ENCODE measurements around the gene APC.

The APC gene

DNA sequence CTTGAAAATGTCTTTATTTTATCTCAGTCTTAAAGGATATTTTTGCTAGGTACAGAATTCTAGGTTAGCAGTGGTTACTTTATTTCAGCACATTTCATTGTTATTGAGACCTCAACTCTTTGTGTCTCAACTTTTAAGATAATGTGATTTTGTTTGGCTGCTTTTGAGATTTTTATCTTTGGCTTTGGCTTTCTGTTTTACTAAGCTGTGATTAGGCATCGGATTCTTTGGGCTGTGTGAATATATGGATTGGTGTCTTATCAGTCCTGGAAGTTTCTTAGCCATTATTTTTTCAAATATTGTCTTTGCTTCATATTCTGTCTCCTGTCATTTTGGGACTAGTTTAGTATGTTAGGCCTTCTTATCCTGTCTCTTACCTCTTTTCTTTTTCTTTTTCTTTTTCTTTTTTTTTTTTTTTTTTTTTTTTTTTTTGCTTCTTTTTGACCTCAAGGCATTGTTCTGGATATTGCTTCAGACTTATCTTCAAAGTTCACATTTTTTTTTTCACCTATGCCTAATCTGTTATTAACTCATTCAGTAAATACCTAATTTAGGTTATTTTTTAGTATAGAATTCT is 20.1 kb upstream of the APC start:
- no peak for TF ChIP-seq POLR2AphosphoS5 (IDR thresholded peaks at IDR 0.05; ENCODE audit: low read depth)
- TF ChIP-seq, protein P1, sequence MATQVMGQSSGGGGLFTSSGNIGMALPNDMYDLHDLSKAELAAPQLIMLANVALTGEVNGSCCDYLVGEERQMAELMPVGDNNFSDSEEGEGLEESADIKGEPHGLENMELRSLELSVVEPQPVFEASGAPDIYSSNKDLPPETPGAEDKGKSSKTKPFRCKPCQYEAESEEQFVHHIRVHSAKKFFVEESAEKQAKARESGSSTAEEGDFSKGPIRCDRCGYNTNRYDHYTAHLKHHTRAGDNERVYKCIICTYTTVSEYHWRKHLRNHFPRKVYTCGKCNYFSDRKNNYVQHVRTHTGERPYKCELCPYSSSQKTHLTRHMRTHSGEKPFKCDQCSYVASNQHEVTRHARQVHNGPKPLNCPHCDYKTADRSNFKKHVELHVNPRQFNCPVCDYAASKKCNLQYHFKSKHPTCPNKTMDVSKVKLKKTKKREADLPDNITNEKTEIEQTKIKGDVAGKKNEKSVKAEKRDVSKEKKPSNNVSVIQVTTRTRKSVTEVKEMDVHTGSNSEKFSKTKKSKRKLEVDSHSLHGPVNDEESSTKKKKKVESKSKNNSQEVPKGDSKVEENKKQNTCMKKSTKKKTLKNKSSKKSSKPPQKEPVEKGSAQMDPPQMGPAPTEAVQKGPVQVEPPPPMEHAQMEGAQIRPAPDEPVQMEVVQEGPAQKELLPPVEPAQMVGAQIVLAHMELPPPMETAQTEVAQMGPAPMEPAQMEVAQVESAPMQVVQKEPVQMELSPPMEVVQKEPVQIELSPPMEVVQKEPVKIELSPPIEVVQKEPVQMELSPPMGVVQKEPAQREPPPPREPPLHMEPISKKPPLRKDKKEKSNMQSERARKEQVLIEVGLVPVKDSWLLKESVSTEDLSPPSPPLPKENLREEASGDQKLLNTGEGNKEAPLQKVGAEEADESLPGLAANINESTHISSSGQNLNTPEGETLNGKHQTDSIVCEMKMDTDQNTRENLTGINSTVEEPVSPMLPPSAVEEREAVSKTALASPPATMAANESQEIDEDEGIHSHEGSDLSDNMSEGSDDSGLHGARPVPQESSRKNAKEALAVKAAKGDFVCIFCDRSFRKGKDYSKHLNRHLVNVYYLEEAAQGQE (IDR thresholded peaks at IDR 0.05; ENCODE audit: insufficient replicate concordance, low read depth), result no peak
- no peak overlapping the region for H3K4me3 ChIP-seq (replicated peaks; ENCODE audit: insufficient read depth, low read length)
- no peak for DNase-seq (ENCODE audit: low read depth in 1 of 2, low spot score in 1 of 2)
- H3K27ac ChIP-seq (replicated peaks), result no peak overlapping the region
- no peaks in the 10 kb centered on the region for H3K27me3 ChIP-seq (ENCODE audit: insufficient read depth, poor library complexity, severe bottlenecking)

DNA sequence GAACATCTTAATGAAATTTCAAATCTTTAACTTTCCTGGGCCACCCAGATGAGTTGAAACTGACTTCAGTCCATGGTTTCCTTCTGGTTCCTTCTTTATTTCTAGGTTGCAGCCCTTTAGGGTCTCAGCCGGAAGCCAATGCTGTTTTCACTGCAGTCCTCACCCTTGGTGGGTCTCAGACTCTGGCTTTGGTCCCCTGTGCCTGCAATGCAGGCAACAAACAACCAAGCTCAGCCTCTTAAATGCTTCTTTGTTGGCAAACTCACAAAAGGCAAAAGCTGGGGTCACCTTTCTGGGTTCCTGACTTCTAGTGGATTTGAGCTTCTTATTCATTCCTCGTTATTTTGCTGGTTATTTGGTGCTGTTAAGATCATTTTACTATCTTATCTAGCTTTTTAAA is 19.3 kb upstream of the APC start:
- TF ChIP-seq SPI1 (IDR thresholded peaks at IDR 0.05; ENCODE audit: borderline replicate concordance, low read depth), result no peak
- TF ChIP-seq, protein P1 (IDR thresholded peaks at IDR 0.05; ENCODE audit: insufficient replicate concordance, low read depth), result no peak
- Histone ChIP-seq H3K27me3 (ENCODE audit: insufficient read depth, poor library complexity, severe bottlenecking) (no peaks in the 10 kb centered on the region), H3K4me3 (replicated peaks; ENCODE audit: insufficient read depth, low read length) (no peak overlapping the region), H3K27ac (replicated peaks) (no peak overlapping the region)
- no peak for DNase-seq (ENCODE audit: low read depth in 1 of 2, low spot score in 1 of 2)

DNA sequence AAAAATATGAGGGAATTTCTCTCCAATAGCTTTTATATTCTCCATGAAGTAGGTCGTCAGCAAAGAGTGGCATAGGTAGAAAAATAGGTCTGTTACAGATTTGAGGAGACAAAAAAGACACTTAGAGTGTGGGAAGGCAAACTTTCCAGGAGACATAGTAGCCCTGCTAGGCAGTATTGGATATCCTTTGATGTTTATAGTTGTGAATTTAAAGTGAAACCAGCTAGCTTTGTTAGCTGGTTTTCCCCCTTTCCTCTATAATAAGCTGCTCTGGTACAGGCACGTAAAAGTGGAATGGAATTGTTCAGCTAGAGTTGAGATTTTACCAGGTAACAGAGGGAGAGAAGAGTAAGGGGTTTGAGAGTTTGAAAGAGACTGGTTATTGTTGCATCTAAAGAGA is 17.1 kb upstream of the APC start:
- Histone ChIP-seq H3K27ac (replicated peaks) (no peak overlapping the region), H3K4me3 (replicated peaks; ENCODE audit: insufficient read depth, low read length) (no peak overlapping the region), H3K27me3 (ENCODE audit: insufficient read depth, poor library complexity, severe bottlenecking) (no peaks in the 10 kb centered on the region)
- DNase-seq (ENCODE audit: low read depth in 1 of 2, low spot score in 1 of 2), result no peak
- TF ChIP-seq GABPA (IDR thresholded peaks at IDR 0.05; ENCODE audit: low read depth) (no peak), SPI1 (IDR thresholded peaks at IDR 0.05; ENCODE audit: borderline replicate concordance, low read depth) (no peak), POLR2AphosphoS5 (IDR thresholded peaks at IDR 0.05; ENCODE audit: low read depth) (no peak)
- TF ChIP-seq, protein P2, sequence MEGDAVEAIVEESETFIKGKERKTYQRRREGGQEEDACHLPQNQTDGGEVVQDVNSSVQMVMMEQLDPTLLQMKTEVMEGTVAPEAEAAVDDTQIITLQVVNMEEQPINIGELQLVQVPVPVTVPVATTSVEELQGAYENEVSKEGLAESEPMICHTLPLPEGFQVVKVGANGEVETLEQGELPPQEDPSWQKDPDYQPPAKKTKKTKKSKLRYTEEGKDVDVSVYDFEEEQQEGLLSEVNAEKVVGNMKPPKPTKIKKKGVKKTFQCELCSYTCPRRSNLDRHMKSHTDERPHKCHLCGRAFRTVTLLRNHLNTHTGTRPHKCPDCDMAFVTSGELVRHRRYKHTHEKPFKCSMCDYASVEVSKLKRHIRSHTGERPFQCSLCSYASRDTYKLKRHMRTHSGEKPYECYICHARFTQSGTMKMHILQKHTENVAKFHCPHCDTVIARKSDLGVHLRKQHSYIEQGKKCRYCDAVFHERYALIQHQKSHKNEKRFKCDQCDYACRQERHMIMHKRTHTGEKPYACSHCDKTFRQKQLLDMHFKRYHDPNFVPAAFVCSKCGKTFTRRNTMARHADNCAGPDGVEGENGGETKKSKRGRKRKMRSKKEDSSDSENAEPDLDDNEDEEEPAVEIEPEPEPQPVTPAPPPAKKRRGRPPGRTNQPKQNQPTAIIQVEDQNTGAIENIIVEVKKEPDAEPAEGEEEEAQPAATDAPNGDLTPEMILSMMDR (IDR thresholded peaks at IDR 0.05; ENCODE audit: insufficient read depth, low read length), result no peak
- TF ChIP-seq, protein P1 (IDR thresholded peaks at IDR 0.05; ENCODE audit: insufficient replicate concordance, low read depth), result no peak

DNA sequence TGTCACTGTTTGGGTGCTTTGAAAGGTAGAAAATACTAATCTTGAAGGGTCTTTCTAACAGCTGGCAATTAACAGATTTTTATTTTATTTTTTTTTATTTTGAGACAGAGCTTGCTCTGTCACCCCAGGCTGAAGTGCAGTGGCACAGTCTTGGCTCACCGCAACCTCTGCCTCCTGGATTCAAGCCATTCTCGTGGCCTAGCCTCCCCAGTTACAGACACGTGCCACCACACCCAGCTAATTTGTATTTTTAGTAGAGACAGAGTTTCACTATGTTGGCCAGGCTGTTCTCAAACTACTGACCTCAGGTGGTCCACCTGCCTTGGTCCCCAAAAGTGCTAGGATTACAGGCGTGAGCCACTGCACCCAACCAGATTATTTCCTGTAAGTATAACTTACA is 12.8 kb upstream of the APC start:
- no peak for DNase-seq (ENCODE audit: low read depth in 1 of 2, low spot score in 1 of 2)
- no peak overlapping the region for H3K27ac ChIP-seq (replicated peaks)
- no peaks in the 10 kb centered on the region for H3K27me3 ChIP-seq (ENCODE audit: insufficient read depth, poor library complexity, severe bottlenecking)
- no peak overlapping the region for H3K4me3 ChIP-seq (replicated peaks; ENCODE audit: insufficient read depth, low read length)
- TF ChIP-seq GABPA (IDR thresholded peaks at IDR 0.05; ENCODE audit: low read depth) (no peak), SPI1 (IDR thresholded peaks at IDR 0.05; ENCODE audit: borderline replicate concordance, low read depth) (no peak), POLR2AphosphoS5 (IDR thresholded peaks at IDR 0.05; ENCODE audit: low read depth) (no peak)
- TF ChIP-seq, protein P1 (IDR thresholded peaks at IDR 0.05; ENCODE audit: insufficient replicate concordance, low read depth), result no peak
- TF ChIP-seq, protein P2 (IDR thresholded peaks at IDR 0.05; ENCODE audit: insufficient read depth, low read length), result no peak

All from HL-60 (cell line).